Stimulated activated memory B cell treated with anti-CD40 and anti-IgM and Interleukin-4, amounts not matched to agents 10 μg/mL and 1 μg/mL and 100 μg/mL, for 72 hours (primary cell): ENCODE results near the gene UBTD1.
A peak's percentile ranks its signal among the peaks of the same experiment; 100 is the strongest.
"Not testable (repeated sequence)": the region's sequence is repeated elsewhere in the genome, so short reads cannot be mapped to it uniquely, and the experiment has no call there.

Experiments used
- ATAC-seq: fragments of 150-1000 bp; cut with Tn5 transposase; 2 replicates; pipeline ENCODE4 v1.10.0; 2021
- H3K27ac Mint-ChIP-seq: one replicate; pipeline ENCODE4 v1.8.0; 2022; ENCODE audit warnings: mild to moderate bottlenecking, mixed read lengths
- H3K27me3 Mint-ChIP-seq: one replicate; pipeline ENCODE4 v1.8.0; 2022; ENCODE audit warnings: mixed read lengths
- H3K36me3 Mint-ChIP-seq: one replicate; pipeline ENCODE4 v1.8.0; 2022; ENCODE audit warnings: mixed read lengths
- H3K4me1 Mint-ChIP-seq: one replicate; pipeline ENCODE4 v1.8.0; 2022; ENCODE audit warnings: mixed read lengths
- H3K4me3 Mint-ChIP-seq: one replicate; pipeline ENCODE4 v1.8.0; 2022; ENCODE audit warnings: mild to moderate bottlenecking, moderate library complexity, mixed read lengths
- H3K9me3 Mint-ChIP-seq: one replicate; pipeline ENCODE4 v1.8.0; 2022; ENCODE audit warnings: mixed read lengths

The UBTD1 gene

GRCh38 chr10:97468781-97469180 lies 29.9 kb upstream of the UBTD1 start:
- not testable (repeated sequence) for ATAC-seq, H3K4me1 Mint-ChIP-seq, H3K27ac Mint-ChIP-seq, H3K4me3 Mint-ChIP-seq, H3K27me3 Mint-ChIP-seq, H3K9me3 Mint-ChIP-seq
- H3K36me3 Mint-ChIP-seq, result peaks cover 26% of the 10 kb centered on the region

GRCh38 chr10:97474918-97475317 lies 23.8 kb upstream of the UBTD1 start:
- H3K27ac Mint-ChIP-seq, result no peak overlapping the region
- H3K36me3 Mint-ChIP-seq, result peaks cover 58% of the 10 kb centered on the region
- H3K9me3 Mint-ChIP-seq, result peaks cover 3% of the 10 kb centered on the region
- no peak overlapping the region for H3K4me3 Mint-ChIP-seq
- no peak for ATAC-seq
- H3K4me1 Mint-ChIP-seq, result no peaks in the 10 kb centered on the region
- no peaks in the 10 kb centered on the region for H3K27me3 Mint-ChIP-seq

GRCh38 chr10:97475936-97476594 lies 22.7 kb upstream of the UBTD1 start:
- no peaks in the 10 kb centered on the region for H3K27me3 Mint-ChIP-seq
- no peak for ATAC-seq
- H3K36me3 Mint-ChIP-seq, result peaks cover 67% of the 10 kb centered on the region
- H3K4me3 Mint-ChIP-seq, result no peak overlapping the region
- H3K27ac Mint-ChIP-seq, result no peak overlapping the region
- no peaks in the 10 kb centered on the region for H3K4me1 Mint-ChIP-seq
- peaks cover 3% of the 10 kb centered on the region for H3K9me3 Mint-ChIP-seq

- not testable (repeated sequence) for H3K9me3 Mint-ChIP-seq, H3K27me3 Mint-ChIP-seq, H3K4me1 Mint-ChIP-seq, H3K27ac Mint-ChIP-seq, H3K4me3 Mint-ChIP-seq, ATAC-seq
- peaks cover 65% of the 10 kb centered on the region for H3K36me3 Mint-ChIP-seq
Observed at GRCh38 chr10:97479410-97479809, 19.3 kb upstream of the UBTD1 start.

GRCh38 chr10:97479939-97480338 lies 18.8 kb upstream of the UBTD1 start:
- Mint-ChIP-seq H3K4me1 (no peaks in the 10 kb centered on the region), H3K9me3 (peaks cover 2% of the 10 kb centered on the region), H3K36me3 (peaks cover 63% of the 10 kb centered on the region), H3K27me3 (no peaks in the 10 kb centered on the region), H3K4me3 (no peak overlapping the region), H3K27ac (no peak overlapping the region)
- no peak for ATAC-seq

GRCh38 chr10:97481071-97481470 lies 17.7 kb upstream of the UBTD1 start:
- no peaks in the 10 kb centered on the region for H3K9me3 Mint-ChIP-seq
- no peak overlapping the region for H3K4me3 Mint-ChIP-seq
- H3K27me3 Mint-ChIP-seq, result no peaks in the 10 kb centered on the region
- peak overlapping the region; percentile 35 for H3K27ac Mint-ChIP-seq
- H3K36me3 Mint-ChIP-seq, result peaks cover 61% of the 10 kb centered on the region
- no peak for ATAC-seq
- peaks cover under 1% of the 10 kb centered on the region for H3K4me1 Mint-ChIP-seq

GRCh38 chr10:97482381-97482780 lies 16.3 kb upstream of the UBTD1 start:
- no peak overlapping the region for H3K27ac Mint-ChIP-seq
- no peaks in the 10 kb centered on the region for H3K9me3 Mint-ChIP-seq
- H3K4me1 Mint-ChIP-seq, result peaks cover 5% of the 10 kb centered on the region
- H3K4me3 Mint-ChIP-seq, result no peak overlapping the region
- H3K27me3 Mint-ChIP-seq, result no peaks in the 10 kb centered on the region
- no peak for ATAC-seq
- peaks cover 48% of the 10 kb centered on the region for H3K36me3 Mint-ChIP-seq

- H3K36me3 Mint-ChIP-seq, result peaks cover 42% of the 10 kb centered on the region
- no peaks in the 10 kb centered on the region for H3K9me3 Mint-ChIP-seq
- peaks cover 5% of the 10 kb centered on the region for H3K4me1 Mint-ChIP-seq
- no peaks in the 10 kb centered on the region for H3K27me3 Mint-ChIP-seq
- H3K27ac Mint-ChIP-seq, result no peak overlapping the region
- H3K4me3 Mint-ChIP-seq, result no peak overlapping the region
- ATAC-seq, result no peak
Observed at GRCh38 chr10:97483506-97483905, 15.2 kb upstream of the UBTD1 start.

GRCh38 chr10:97483921-97484320 lies 14.8 kb upstream of the UBTD1 start:
- Mint-ChIP-seq H3K4me3 (no peak overlapping the region), H3K4me1 (peaks cover 8% of the 10 kb centered on the region), H3K27ac (no peak overlapping the region), H3K9me3 (no peaks in the 10 kb centered on the region), H3K27me3 (no peaks in the 10 kb centered on the region), H3K36me3 (peaks cover 42% of the 10 kb centered on the region)
- ATAC-seq, result no peak

GRCh38 chr10:97485647-97486281 lies 13.0 kb upstream of the UBTD1 start:
- Mint-ChIP-seq H3K9me3 (no peaks in the 10 kb centered on the region), H3K4me1 (peaks cover 25% of the 10 kb centered on the region), H3K27ac (no peak overlapping the region), H3K36me3 (peaks cover 26% of the 10 kb centered on the region), H3K4me3 (no peak overlapping the region), H3K27me3 (no peaks in the 10 kb centered on the region)
- no peak for ATAC-seq

GRCh38 chr10:97490592-97490991 lies 8.1 kb upstream of the UBTD1 start:
- Mint-ChIP-seq H3K27ac (peak overlapping the region; percentile 55), H3K4me3 (no peak overlapping the region), H3K36me3 (peaks cover 4% of the 10 kb centered on the region), H3K9me3 (no peaks in the 10 kb centered on the region), H3K4me1 (peaks cover 39% of the 10 kb centered on the region), H3K27me3 (no peaks in the 10 kb centered on the region)
- ATAC-seq, result no peak

GRCh38 chr10:97494151-97494550 lies 4.6 kb upstream of the UBTD1 start:
- no peaks in the 10 kb centered on the region for H3K27me3 Mint-ChIP-seq
- H3K4me3 Mint-ChIP-seq, result no peak overlapping the region
- H3K36me3 Mint-ChIP-seq, result no peaks in the 10 kb centered on the region
- no peak for ATAC-seq
- H3K9me3 Mint-ChIP-seq, result no peaks in the 10 kb centered on the region
- H3K27ac Mint-ChIP-seq, result no peak overlapping the region
- peaks cover 53% of the 10 kb centered on the region for H3K4me1 Mint-ChIP-seq

- no peaks in the 10 kb centered on the region for H3K36me3 Mint-ChIP-seq
- no peak for ATAC-seq
- peaks cover 50% of the 10 kb centered on the region for H3K4me1 Mint-ChIP-seq
- H3K27me3 Mint-ChIP-seq, result peaks cover 3% of the 10 kb centered on the region
- no peak overlapping the region for H3K4me3 Mint-ChIP-seq
- no peak overlapping the region for H3K27ac Mint-ChIP-seq
- no peaks in the 10 kb centered on the region for H3K9me3 Mint-ChIP-seq
Observed at GRCh38 chr10:97494863-97495506, 3.7 kb upstream of the UBTD1 start.

- Mint-ChIP-seq H3K27ac (peak overlapping the region; percentile 95), H3K36me3 (no peaks in the 10 kb centered on the region), H3K4me1 (peaks cover 43% of the 10 kb centered on the region), H3K4me3 (peak overlapping the region; percentile 98), H3K9me3 (no peaks in the 10 kb centered on the region), H3K27me3 (peaks cover 18% of the 10 kb centered on the region)
- peak; percentile 43 for ATAC-seq
Observed at GRCh38 chr10:97497572-97498075, 1.1 kb upstream of the UBTD1 start.

GRCh38 chr10:97498076-97498840 lies 466 bp upstream of the UBTD1 start, which contains the start of gene MMS19:
TSS of gene MMS19 (minus strand) at chr10:97498422. CDS start at chr10:97498384, 38 bp downstream.
- H3K9me3 Mint-ChIP-seq, result no peaks in the 10 kb centered on the region
- no peaks in the 10 kb centered on the region for H3K36me3 Mint-ChIP-seq
- peak within 1 kb of the TSS; percentile 95 for H3K27ac Mint-ChIP-seq
- H3K4me1 Mint-ChIP-seq, result peaks cover 43% of the 10 kb centered on the region
- H3K27me3 Mint-ChIP-seq, result peaks cover 18% of the 10 kb centered on the region
- H3K4me3 Mint-ChIP-seq, result peak within 1 kb of the TSS; percentile 98
- peak; percentile 97 for ATAC-seq
